Measurements from ENCODE around the gene IL5. TPM values are rescaled to one million over a fixed set of nuclear protein-coding genes. Genes with fewer than 3 reads are reported as not detected.

IL5 gene
- total and polyA plus RNA-seq, 2 of the 13 experiments (the other 11 are each of a cell fraction or from before 2014, with no cell fraction given), result not detected

- ATAC-seq (peak; percentile 63), FAIRE-seq (no peak), DNase-seq (ENCODE audit: low spot score) (peak; percentile 64)
- no peak overlapping the region for H2AFZ ChIP-seq (ENCODE audit: low read length)
- no peaks in the 10 kb centered on the region for H3K9me3 ChIP-seq (ENCODE audit: low read length)
- H3K4me1 ChIP-seq (ENCODE audit: insufficient read depth, low read length), result peaks cover 65% of the 10 kb centered on the region
- peak overlapping the region; percentile 73 for H3K9ac ChIP-seq (ENCODE audit: insufficient read depth, low read depth, low read length)
- no peaks in the 10 kb centered on the region for H3K36me3 ChIP-seq (replicated peaks in 1 of 2; ENCODE audit: control insufficient read depth in 1 of 2, insufficient read depth in 2 of 2, low read length in 2 of 2)
- peak overlapping the region; percentile 81 for H3K27ac ChIP-seq (ENCODE audit: extremely low read length, insufficient read depth, low read length)
- ChIA-PET POLR2A (interaction anchor here (0.9 to 6.9 kb wide), 28 partner anchors 8 to 555 kb away, joined by 3 to 86 read pairs (median 8); partner anchors contain the start of genes GDF9, HSPA4, SLC22A4 and SLC22A5), CTCF (ENCODE audit: low intra/inter-chr PET ratio, low total read pairs) (no interaction called here)
- intact Hi-C loops (cut with micrococcal nuclease; ENCODE audit: unreplicated experiment), result loop anchor here (2.0 to 5.0 kb wide), 2 partner anchors 20 to 35 kb away; no protein-coding TSS in a partner anchor
- H3K4me2 ChIP-seq (ENCODE audit: low read depth, low read length), result peak overlapping the region; percentile 95
- H4K20me1 ChIP-seq (ENCODE audit: insufficient read depth, low read length), result no peaks in the 10 kb centered on the region
- BruUV-seq (replicated peaks), result TSS peak; percentile 76
- peak overlapping the region; percentile 73 to 91 (median 88) for H3K4me3 ChIP-seq (replicated peaks in 1 of 3; ENCODE audit: insufficient read depth in 1 of 3, low read depth in 2 of 3, low read length in 3 of 3)
- 1% methylated on average over 21 of the region's 62 CpGs for WGBS (ENCODE audit: low lambda C conversion rate)
- no peaks in the 10 kb centered on the region for H3K79me2 ChIP-seq (ENCODE audit: insufficient read depth, low read length)
- H3K27me3 ChIP-seq (ENCODE audit: control insufficient read depth in 1 of 2, insufficient read depth in 2 of 2, low read length in 2 of 2), result no peaks in the 10 kb centered on the region
- in situ Hi-C loops (cut with HindIII; ENCODE audit: extremely low pct_ligation_motif_present, low pct_unique_long_range_greater_than_20kb), result loop anchor here (10.0 kb wide), 3 partner anchors 72 to 202 kb away; partner anchors contain the start of gene SLC22A4
- no peak for TF ChIP-seq EED (CRISPR knock-in tag; IDR thresholded peaks at IDR 0.05)
- no peak for TF ChIP-seq ZNF572 (CRISPR knock-in tag; IDR thresholded peaks at IDR 0.05)
- no peak for TF ChIP-seq KLF13 (CRISPR knock-in tag; IDR thresholded peaks at IDR 0.05)
- peak; percentile 53 for TF ChIP-seq SAP130 (CRISPR knock-in tag; IDR thresholded peaks at IDR 0.05; ENCODE audit: low read depth)
- TF ChIP-seq RELA (CRISPR knock-in tag; IDR thresholded peaks at IDR 0.05), result no peak
- TF ChIP-seq, protein P1, sequence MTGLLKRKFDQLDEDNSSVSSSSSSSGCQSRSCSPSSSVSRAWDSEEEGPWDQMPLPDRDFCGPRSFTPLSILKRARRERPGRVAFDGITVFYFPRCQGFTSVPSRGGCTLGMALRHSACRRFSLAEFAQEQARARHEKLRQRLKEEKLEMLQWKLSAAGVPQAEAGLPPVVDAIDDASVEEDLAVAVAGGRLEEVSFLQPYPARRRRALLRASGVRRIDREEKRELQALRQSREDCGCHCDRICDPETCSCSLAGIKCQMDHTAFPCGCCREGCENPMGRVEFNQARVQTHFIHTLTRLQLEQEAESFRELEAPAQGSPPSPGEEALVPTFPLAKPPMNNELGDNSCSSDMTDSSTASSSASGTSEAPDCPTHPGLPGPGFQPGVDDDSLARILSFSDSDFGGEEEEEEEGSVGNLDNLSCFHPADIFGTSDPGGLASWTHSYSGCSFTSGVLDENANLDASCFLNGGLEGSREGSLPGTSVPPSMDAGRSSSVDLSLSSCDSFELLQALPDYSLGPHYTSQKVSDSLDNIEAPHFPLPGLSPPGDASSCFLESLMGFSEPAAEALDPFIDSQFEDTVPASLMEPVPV (CRISPR knock-in tag; IDR thresholded peaks at IDR 0.05), result peak; percentile 76; the same call in 1 of the 2 replicates
- TF ChIP-seq HNF1A (IDR thresholded peaks at IDR 0.05; ENCODE audit: low read depth), result no peak
- no peak for TF ChIP-seq HNF1A (CRISPR knock-in tag; IDR thresholded peaks at IDR 0.05; ENCODE audit: borderline replicate concordance)
- TF ChIP-seq SALL1 (CRISPR knock-in tag; IDR thresholded peaks at IDR 0.05), result 0 out of 2 replicates have a peak, but pooled peaks have one; percentile 12
- TF ChIP-seq ZNF224 (CRISPR knock-in tag; IDR thresholded peaks at IDR 0.05), result no peak
- TF ChIP-seq ZMAT5 (CRISPR knock-in tag; IDR thresholded peaks at IDR 0.05; ENCODE audit: borderline replicate concordance, low read depth), result no peak
- TF ChIP-seq ZNF724P (CRISPR knock-in tag; IDR thresholded peaks at IDR 0.05; ENCODE audit: borderline replicate concordance), result no peak
- TF ChIP-seq SP5 (CRISPR knock-in tag; IDR thresholded peaks at IDR 0.05; ENCODE audit: borderline replicate concordance, low read depth), result peak; percentile 68; the same call in 1 of the 2 replicates
- TF ChIP-seq ZNF143 (CRISPR knock-in tag; IDR thresholded peaks at IDR 0.05), result no peak
- 0 out of 2 replicates have a peak, but pooled peaks have one; percentile 44 for TF ChIP-seq MED13 (CRISPR knock-in tag; IDR thresholded peaks at IDR 0.05)
- TF ChIP-seq ZNF331 (CRISPR knock-in tag; IDR thresholded peaks at IDR 0.05), result 0 out of 2 replicates have a peak, but pooled peaks have one; percentile 17
- no peak for TF ChIP-seq NPAS2 (CRISPR knock-in tag; IDR thresholded peaks at IDR 0.05; ENCODE audit: borderline replicate concordance)
- no peak for TF ChIP-seq SMARCE1 (IDR thresholded peaks at IDR 0.05; ENCODE audit: borderline replicate concordance)
- 0 out of 2 replicates have a peak, but pooled peaks have one; percentile 13 for TF ChIP-seq ZNF235 (CRISPR knock-in tag; IDR thresholded peaks at IDR 0.05; ENCODE audit: borderline replicate concordance)
Observed at GRCh38 chr5:132496631-132497487, 46.5 kb downstream of the IL5 start.

Data from HepG2 (cell line).